MM.1S (cell line): ENCODE data around the gene ANKS6.

Source experiments
- DNase-seq: peaks from one replicate; pipeline ENCODE4 v3.0.0-alpha.2; 2015
- H2AFZ ChIP-seq: fragments of 300-600 bp; sonication (generic); 2 replicates; pipeline ENCODE4 v1.6.0; 2016; ENCODE audit warnings: antibody characterized with exemption, low read length
- H3F3A ChIP-seq: fragments of 300-600 bp; sonication (generic); 2 replicates; pipeline ENCODE4 v1.6.1; 2016; ENCODE audit warnings: mild to moderate bottlenecking, antibody characterized with exemption, low read length, moderate library complexity, mixed read lengths; ENCODE audit not compliant: insufficient read depth
- H3K27ac ChIP-seq: fragments of 300-600 bp; sonication (generic); 2 replicates; pipeline ENCODE4 v1.5.1; 2016; ENCODE audit warnings: mild to moderate bottlenecking, low read length
- H3K27me3 ChIP-seq: fragments of 300-600 bp; sonication (generic); replicated peaks from 2 replicates; pipeline ENCODE4 v1.6.0; 2016; ENCODE audit warnings: low read length; ENCODE audit not compliant: insufficient read depth
- H3K36me3 ChIP-seq: fragments of 300-600 bp; sonication (generic); replicated peaks from 2 replicates; pipeline ENCODE4 v1.6.1; 2016; ENCODE audit warnings: mild to moderate bottlenecking, low read length, mixed read lengths; ENCODE audit not compliant: insufficient read depth
- H3K4me1 ChIP-seq: fragments of 300-600 bp; sonication (generic); 2 replicates; pipeline ENCODE4 v1.6.1; 2016; ENCODE audit warnings: low read length, mixed read lengths
- H3K4me2 ChIP-seq: fragments of 300-600 bp; sonication (generic); 2 replicates; pipeline ENCODE4 v1.6.0; 2016; ENCODE audit warnings: low read depth, low read length
- H3K4me3 ChIP-seq: fragments of 300-600 bp; sonication (generic); 2 replicates; pipeline ENCODE4 v1.5.1; 2016; ENCODE audit warnings: low read length, mixed read lengths
- H3K79me2 ChIP-seq: fragments of 300-600 bp; sonication (generic); 2 replicates; pipeline ENCODE4 v1.6.1; 2016; ENCODE audit warnings: mixed run types, low read length, mixed read lengths
- H3K9ac ChIP-seq: fragments of 300-600 bp; sonication (generic); 2 replicates; pipeline ENCODE4 v1.6.1; 2016; ENCODE audit warnings: low read length, mixed read lengths
- H3K9me2 ChIP-seq: fragments of 300-600 bp; sonication (generic); replicated peaks from 2 replicates; pipeline ENCODE4 v1.6.1; 2016; ENCODE audit warnings: mild to moderate bottlenecking, low read length, mixed read lengths; ENCODE audit not compliant: insufficient read depth
- H3K9me3 ChIP-seq: fragments of 300-600 bp; sonication (generic); replicated peaks from 2 replicates; pipeline ENCODE4 v1.6.1; 2016; ENCODE audit warnings: mild to moderate bottlenecking, low read length, mixed read lengths; ENCODE audit not compliant: insufficient read depth
- H4K20me1 ChIP-seq: fragments of 300-600 bp; sonication (generic); 2 replicates; pipeline ENCODE4 v1.6.1; 2016; ENCODE audit warnings: mild to moderate bottlenecking, low read length, moderate library complexity, mixed read lengths; ENCODE audit not compliant: insufficient read depth
- CTCF ChIP-seq: fragments of 300-600 bp; sonication (generic); IDR thresholded peaks from 2 replicates; pipeline ENCODE4 v1.5.1; 2016; ENCODE audit warnings: antibody characterized with exemption, low read length, mixed read lengths
- EZH2 ChIP-seq: fragments of 300-600 bp; sonication (generic); optimal IDR thresholded peaks from 2 replicates; pipeline ENCODE3; 2017; ENCODE audit warnings: low read depth, mild to moderate bottlenecking, antibody characterized with exemption, low read length, mixed read lengths
- EZH2phosphoT487 ChIP-seq: fragments of 300-600 bp; sonication (generic); IDR thresholded peaks from 2 replicates; pipeline ENCODE4 v1.6.1; 2018; ENCODE audit warnings: antibody characterized with exemption, low read length

Gene ANKS6

DNA sequence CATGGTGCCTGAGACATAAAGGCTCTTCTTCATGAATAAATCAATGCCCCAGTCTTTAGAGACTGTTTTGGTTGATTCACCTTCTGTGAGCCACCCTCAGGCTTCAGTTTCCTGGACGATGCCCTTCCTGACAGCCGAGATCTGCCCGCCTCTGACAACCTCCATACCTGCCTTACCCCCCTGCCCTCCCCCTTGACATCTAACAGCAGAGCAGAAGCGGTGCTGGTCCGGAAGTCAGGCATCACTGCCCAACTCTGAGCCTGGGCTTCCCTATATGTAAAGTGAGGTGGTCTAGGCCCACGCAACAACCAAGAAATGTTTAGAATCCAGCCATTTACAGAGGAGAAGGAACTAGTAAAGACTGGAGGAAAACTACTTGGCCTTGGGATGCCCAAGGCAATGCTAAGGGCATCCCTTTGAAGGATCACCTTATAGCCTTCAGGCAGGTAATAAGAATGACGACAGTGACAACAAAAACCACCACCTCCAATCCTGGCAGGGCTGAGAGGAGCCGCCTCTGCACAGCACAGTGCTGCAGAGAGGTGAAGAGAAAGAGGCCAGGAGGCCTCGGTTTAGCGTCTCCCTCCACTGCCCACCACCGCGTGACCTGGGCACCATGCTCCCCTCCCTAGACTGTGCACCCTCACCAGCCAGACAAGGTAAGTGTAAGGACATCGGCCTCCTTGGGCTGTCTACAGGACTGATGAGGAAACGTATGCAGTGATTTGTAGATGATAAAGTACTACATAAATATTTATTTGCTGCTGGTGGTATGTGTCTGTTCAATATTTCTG is 52.3 kb downstream of the ANKS6 start:
- no peak for DNase-seq

DNA sequence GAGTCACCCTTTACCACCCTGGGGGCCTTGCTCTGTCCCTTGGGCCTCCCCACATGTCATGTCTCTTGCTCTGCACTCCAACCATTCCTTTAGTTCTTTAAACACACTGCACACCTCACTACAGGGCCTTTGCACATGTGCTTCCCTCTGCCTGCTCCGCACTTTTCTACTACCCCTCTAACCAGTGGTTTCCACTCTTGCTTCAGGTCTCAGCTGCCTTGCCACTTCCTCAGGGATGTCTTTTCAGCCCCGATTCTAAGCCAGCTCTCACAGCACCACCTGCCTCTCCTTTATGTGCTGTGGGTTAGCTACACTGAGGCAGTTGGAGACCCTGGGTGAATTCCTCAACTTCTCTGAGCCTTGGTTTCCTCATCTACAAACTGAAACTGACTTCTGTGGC is 53.0 kb downstream of the ANKS6 start:
- H3F3A ChIP-seq, result no peaks in the 10 kb centered on the region
- H3K27ac ChIP-seq, result no peak overlapping the region
- no peaks in the 10 kb centered on the region for H3K4me1 ChIP-seq
- no peak overlapping the region for H2AFZ ChIP-seq
- no peak for DNase-seq
- no peak overlapping the region for H3K9ac ChIP-seq
- TF ChIP-seq CTCF (no peak), EZH2 (no peak), EZH2phosphoT487 (no peak)
- no peaks in the 10 kb centered on the region for H3K9me3 ChIP-seq
- no peak overlapping the region for H3K4me2 ChIP-seq
- H3K27me3 ChIP-seq, result no peaks in the 10 kb centered on the region
- no peaks in the 10 kb centered on the region for H3K9me2 ChIP-seq
- H3K4me3 ChIP-seq, result no peak overlapping the region
- no peaks in the 10 kb centered on the region for H4K20me1 ChIP-seq
- H3K79me2 ChIP-seq, result no peaks in the 10 kb centered on the region
- no peaks in the 10 kb centered on the region for H3K36me3 ChIP-seq

More for the DNA sequence above, 52.3 kb downstream of the ANKS6 start:
- H2AFZ ChIP-seq, result no peak overlapping the region
- TF ChIP-seq CTCF, result no peak
- no peak for TF ChIP-seq EZH2phosphoT487
- TF ChIP-seq EZH2, result no peak
- no peak overlapping the region for H3K27ac ChIP-seq
- H3K27me3 ChIP-seq, result no peaks in the 10 kb centered on the region
- no peak overlapping the region for H3K4me2 ChIP-seq
- no peaks in the 10 kb centered on the region for H3K79me2 ChIP-seq
- no peak overlapping the region for H3K4me3 ChIP-seq
- H3K9me2 ChIP-seq, result no peaks in the 10 kb centered on the region
- no peak overlapping the region for H3K9ac ChIP-seq
- no peaks in the 10 kb centered on the region for H3K4me1 ChIP-seq
- no peaks in the 10 kb centered on the region for H3K36me3 ChIP-seq
- no peaks in the 10 kb centered on the region for H3F3A ChIP-seq
- no peaks in the 10 kb centered on the region for H3K9me3 ChIP-seq
- no peaks in the 10 kb centered on the region for H4K20me1 ChIP-seq

DNA sequence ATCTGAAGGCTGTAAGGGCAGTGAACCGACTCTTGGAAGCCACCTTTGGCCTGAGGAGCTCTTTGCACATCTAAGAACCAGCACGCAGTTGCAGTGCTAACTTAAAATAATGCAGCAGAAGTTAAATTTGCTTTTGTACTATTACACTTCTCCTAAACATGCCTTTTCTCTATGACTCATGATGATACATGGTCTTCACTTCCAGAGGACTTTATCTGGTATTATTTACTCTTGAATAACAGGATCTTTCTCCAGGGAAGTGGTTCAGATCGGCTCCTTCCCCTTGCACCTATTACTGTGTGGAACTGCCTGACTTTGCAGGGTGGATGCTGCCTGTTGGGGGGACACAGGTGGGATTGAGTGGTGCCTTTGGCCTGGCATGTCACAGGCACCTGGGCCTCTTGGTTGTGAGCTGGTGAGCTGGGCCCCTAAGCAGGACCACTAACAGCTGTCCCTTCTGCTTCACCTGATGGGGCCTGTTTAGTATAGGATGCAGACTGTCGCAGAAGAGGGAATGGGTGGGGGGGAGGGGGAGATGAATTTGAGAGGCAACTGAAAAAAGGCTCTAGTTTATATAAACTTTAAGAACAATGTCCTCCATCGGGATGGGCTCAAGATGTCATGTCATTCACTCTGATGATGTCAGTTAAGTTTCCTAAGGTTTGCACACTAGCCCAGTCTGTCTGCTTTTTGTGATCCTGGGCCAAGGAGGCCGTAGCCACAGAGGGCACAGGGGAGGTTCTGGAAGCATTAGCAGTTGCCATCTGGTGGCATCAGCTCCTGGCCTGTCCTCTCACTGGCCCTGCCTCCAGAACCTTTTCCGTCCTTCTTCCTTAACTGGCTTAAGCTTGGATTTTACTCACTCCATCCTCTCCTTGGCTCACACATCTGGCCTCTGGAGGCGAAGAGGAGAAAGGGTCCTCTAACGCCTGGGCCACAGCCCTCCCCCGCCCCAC is 53.8 kb downstream of the ANKS6 start:
- Histone ChIP-seq H3K4me3 (no peak overlapping the region), H3K27ac (no peak overlapping the region), H3K4me2 (no peak overlapping the region), H2AFZ (no peak overlapping the region), H3K27me3 (no peaks in the 10 kb centered on the region), H3F3A (no peaks in the 10 kb centered on the region), H4K20me1 (no peaks in the 10 kb centered on the region), H3K79me2 (no peaks in the 10 kb centered on the region), H3K9ac (no peak overlapping the region), H3K36me3 (no peaks in the 10 kb centered on the region), H3K9me3 (no peaks in the 10 kb centered on the region), H3K4me1 (no peaks in the 10 kb centered on the region), H3K9me2 (no peaks in the 10 kb centered on the region)
- DNase-seq, result no peak
- no peak for TF ChIP-seq EZH2
- TF ChIP-seq EZH2phosphoT487, result no peak
- TF ChIP-seq CTCF, result no peak
